ENCODE results near the gene NUAK1.
A peak's percentile ranks its signal among the peaks of the same experiment; 100 is the strongest.
"Not testable (repeated sequence)": the region's sequence is repeated elsewhere in the genome, so short reads cannot be mapped to it uniquely, and the experiment has no call there.

NUAK1 gene

DNA sequence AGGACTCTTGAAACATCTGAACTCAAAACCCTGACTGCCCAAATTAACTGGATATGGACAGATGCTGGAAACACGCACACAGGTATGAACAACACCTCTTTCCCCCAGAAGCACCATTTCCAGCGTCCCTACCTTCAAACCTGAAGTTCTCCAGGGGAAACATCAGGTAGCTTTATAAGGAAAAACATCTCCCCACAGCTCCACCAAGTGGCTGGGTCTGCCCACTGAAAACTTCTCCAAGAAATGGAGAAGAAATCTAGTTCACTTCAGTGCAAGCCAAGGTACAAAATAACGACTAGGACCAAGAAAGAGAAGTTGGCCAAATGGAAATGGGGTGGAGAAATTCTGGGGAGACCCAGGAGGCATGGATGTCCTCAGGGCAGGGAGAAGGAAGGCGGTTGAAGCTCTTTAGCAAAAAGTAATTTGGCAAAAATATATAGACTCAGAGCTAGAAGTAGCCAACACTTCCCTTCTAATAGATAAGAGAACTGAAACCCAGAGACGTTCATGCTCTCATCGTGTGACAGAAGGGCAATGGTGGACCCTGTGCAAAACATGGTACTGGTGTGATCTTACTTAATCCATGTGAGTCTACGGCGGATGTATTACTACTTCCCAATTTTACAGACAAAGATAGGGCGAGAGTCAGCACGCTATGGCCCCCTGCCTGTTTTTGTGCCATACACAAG lies 10.5 kb upstream of the NUAK1 start:
- H3K4me3 ChIP-seq (ENCODE audit: low read depth, low read length) = no peak overlapping the region

DNA sequence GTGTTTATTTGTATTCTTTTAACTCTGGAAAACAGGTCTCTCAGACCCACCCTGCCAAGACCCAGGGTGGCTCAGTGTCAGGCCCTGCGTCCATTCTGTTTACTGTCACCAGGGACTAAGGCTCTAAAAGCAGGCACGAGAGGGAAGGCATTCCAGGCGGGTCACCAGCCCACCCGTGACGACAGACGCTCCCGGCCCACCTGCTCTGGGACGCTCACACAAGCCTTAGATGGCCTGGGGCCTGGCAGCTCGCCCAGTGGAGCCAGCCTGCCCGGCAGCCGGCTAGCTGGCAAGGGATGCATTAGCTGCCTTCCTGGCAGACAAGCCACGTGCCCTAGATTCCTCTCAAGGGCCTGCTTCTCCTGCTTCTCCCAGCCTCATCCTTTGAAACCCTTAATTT lies 9.2 kb upstream of the NUAK1 start:
- no peak overlapping the region for H3K4me3 ChIP-seq (ENCODE audit: low read depth, low read length)

DNA sequence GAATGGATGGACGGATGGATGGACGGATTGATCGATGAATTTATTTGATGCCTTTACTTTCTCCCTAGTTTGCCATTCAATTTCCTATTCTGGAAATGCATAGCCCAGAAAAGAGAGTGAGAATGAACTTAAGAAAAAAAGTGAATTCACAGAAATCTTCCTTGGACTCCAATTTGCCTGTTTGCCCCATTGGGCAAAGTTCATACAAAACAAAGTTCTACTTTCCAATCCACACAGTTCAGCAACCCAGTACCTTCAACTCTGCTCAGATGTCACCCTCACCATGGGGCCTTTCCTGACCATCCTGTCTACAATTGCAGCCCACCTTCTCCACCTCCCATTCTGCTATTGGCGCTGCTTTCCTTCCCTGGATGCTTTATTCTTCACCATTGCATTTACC lies 8.2 kb upstream of the NUAK1 start:
- no peak overlapping the region for H3K4me3 ChIP-seq (ENCODE audit: low read depth, low read length)

DNA sequence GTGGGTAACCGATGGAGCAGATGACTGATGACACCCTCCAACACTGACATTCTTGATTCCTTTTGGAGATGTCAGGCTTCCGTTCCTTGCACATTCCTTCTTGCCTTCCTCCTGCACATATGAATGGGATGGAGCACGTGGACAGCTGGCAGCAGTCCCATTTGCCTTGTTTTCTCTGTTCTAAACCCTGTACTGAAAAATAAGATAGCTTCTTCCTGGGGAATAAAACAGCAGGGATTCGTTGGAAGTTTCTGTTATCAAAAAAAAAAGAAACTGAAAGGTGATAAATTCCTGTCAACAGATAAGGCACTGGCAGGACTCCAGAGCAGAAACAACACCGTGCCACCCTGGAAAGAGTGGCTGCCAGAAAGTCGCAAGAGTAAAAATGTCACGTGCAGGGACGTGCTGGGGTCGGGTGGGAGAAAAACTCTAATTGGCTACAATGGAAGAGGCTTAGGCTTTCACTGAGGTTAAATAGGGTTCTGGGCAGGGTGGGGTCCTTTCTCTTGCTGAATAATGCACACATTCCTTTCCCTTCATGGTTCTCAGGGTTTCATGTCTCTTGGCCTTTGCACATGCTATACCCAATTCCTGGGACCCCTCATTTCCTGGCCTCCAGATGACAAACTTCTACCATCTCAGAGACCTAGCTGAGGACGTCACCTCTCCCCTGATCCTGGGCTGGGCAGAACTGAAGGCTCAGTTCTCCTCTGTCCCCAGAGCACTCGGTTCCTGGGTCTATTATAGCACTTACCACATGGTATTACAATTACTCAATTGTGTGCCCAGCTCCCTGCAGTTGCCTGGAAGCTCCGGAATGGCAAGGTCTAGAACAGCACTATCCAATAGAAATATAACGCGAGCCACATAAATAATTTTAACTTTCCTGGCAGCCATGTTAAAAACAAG lies 7.0 kb upstream of the NUAK1 start:
- H3K4me3 ChIP-seq (ENCODE audit: low read depth, low read length) = no peak overlapping the region

DNA sequence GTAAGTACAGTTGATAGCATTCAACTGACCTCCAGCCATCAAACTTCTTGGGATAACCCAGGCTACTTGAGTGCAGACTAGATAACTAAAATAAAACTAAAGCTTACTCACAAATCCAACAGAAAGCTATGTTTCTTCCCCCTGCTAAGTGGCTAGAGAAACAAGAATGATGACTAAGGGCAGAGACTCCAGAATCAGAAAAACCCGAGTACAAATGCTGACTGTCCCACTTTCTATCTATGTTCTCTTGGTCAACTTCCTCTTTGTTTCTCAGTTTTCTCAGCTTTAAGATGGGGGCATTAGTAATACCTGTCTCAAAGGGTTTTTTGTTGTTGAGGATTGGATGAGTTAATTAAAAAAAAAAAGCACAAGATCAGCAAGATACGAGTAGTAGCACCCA lies 6.1 kb upstream of the NUAK1 start:
- H3K4me3 ChIP-seq (ENCODE audit: low read depth, low read length) = no peak overlapping the region

DNA sequence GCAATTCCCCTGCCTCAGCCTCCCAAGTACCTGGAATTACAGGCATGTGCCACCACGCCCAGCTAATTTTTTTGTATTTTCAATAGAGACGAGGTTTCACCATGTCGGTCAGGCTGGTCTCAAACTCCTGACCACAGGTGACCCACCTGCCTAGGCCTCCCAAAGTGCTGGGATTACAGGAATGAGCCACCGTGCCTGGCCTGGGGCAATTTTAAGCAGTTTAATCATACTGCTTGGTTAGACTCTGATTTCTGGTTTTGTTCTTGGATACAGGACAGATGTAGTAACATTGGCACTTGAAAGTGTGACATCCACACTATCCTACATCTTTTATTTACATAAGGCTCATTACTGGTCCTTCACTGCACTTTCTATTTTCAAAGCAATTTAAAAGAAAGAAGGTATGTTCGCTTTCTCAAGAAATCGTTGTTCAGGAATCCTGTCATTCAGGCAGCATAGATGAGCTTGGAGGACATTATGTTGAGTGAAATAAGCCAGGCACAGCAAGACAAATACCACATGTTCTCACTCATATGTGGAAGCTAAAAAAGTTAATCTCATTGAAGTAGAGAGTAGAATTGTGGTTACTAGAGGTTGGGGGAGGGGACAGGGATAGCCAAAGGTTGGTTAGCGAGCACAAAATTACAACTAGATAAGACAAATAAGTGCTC lies 4.0 kb upstream of the NUAK1 start:
- H3K4me3 ChIP-seq (ENCODE audit: low read depth, low read length) = no peak overlapping the region

DNA sequence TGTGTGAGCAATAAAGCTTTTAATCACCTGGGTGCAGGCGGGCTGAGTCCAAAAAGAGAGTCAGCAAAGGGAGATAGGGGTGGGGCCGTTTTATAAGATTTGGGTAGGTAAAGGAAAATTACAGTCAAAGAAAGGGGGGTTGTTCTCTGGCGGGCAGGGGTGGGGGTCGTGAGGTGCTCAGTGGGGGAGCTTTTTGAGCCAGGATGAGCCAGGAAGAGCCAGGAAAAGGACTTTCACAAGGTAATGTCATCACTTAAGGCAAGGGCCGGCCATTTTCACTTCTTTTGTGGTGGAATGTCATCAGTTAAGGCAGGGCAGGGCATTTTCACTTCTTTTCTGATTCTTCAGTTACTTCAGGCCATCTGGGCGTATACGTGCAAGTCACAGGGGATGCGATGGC lies 3.2 kb upstream of the NUAK1 start:
- not testable (repeated sequence) for H3K4me3 ChIP-seq (ENCODE audit: low read depth, low read length)

DNA sequence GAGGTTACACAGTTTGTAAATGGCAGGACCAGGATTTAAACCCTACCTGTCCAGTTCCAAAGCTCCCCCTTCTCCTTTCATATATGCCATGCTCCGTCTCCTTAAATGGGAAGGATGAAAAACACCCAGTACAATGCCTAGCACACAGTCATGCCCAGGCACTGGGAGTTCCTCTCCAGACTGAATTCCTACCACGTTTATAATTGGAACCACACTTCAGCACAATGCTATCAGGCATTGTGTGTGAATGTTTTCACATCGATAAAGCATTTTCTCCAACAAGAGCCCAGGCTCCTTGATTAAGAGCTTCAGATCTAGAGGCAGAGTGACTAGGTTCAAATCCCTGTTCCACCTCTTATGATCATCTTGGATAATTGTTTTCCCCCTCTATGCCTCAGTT lies 2.7 kb upstream of the NUAK1 start:
- H3K4me3 ChIP-seq (ENCODE audit: low read depth, low read length) = no peak overlapping the region

DNA sequence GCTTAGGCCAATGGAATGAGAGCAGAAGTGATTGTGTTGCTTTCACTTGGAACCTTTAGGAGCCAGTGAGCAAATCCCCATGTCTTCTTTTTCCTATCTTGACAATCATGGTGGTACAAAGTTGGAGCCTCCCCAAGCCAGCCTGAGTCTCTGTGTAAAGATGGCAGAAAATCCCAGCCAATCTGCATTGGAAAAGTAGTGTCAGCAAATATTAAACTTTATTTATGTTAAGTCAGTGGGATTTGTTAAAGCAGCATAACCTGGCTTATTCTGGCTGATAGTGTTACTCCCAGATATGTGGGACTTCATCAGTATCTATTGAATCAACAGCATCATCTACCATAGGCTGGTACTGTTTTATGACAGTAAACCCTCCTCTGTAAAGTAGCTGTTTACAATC lies 2.2 kb upstream of the NUAK1 start:
- no peak overlapping the region for H3K4me3 ChIP-seq (ENCODE audit: low read depth, low read length)

DNA sequence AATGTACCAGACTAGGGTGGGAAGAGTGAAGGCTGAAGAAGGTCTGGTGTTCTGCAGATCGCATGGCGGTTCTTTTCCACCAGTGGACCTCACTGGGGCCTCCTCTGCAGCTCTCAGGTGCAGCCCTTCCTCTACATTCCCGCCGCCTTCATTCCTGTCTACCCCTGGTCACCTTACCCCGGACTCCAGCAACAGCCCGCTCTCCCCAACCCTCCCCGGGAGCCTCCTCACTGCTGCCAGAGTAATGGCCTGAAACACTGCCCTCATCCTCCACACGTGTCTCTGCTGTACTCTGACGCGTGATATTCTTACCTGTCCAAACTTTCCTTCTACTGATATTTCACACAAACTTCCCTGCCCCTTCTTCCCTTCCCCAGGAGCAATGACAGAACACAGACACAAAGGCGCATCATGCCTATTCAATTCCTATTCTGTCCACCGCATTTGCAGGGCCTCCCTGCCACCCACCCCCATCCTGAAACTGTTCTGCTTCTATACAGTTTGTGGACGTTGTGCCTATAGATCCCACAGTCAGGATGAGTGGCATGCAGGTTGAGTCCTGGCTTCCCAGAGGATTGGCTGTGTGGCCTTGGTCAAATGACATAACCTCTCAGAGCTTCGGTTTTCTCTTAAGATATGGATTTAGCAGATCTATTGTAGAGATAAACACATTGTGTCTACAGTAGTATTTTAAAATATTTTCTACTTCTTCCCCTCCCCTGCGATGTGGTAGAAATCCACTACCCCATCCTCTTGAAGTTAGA lies 1.7 kb upstream of the NUAK1 start:
- H3K4me3 ChIP-seq (ENCODE audit: low read depth, low read length) = peak overlapping the region; percentile 79

DNA sequence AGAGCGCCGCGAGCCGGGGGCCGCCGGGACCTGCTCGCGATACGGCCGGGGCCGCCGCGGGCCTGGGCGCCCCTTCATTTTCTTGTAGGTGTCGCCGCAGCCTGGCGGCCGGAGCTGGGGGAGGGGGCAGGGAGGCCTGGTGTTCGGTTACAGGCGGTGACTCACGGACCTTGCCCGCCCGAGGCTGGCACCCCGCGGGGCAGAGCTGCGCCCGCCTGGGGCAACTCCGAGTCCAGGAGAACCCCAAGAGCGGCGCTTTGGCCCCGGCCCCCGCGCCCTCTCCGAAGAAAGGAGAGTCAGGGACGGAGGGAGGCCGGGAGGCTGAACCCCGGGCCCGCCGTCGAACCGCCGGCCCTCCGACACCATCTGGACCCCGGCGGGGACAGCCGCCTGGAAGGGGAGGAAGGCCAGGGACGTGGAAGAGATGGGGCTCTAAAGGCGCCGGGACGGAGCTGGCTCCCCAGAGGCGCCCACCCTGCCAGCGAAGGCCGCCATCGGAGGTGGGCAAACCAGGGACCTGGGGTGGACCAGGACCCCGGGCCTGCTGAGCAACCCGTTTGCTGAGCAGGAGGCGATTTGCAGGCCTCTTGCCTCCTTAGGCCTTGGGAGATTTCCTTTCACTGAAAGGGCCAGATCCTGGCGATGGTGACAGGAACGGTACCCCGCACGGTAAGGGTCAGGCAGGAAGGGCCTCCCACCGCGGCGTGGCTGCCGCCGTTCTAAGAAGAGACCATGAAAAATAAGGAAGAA lies 843 bp upstream of the NUAK1 start:
- peak overlapping the region; percentile 79 for H3K4me3 ChIP-seq (ENCODE audit: low read depth, low read length)

DNA sequence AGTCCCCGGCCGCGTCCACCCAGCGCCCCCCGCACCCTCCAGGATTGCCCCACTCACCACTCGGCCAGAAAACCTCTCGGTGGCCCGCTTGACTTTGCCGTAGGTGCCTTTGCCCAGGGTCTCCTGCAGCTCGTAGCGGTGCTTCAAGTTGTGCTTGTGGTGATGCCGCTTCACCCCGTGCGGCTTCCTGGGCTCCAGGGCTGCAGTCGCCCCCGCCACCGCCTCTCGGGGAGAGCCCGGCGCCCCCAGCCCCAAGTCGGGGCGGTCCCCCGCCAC lies 459 bp downstream of the NUAK1 start:
- H3K4me3 ChIP-seq (ENCODE audit: low read depth, low read length) = peak overlapping the region; percentile 79

DNA sequence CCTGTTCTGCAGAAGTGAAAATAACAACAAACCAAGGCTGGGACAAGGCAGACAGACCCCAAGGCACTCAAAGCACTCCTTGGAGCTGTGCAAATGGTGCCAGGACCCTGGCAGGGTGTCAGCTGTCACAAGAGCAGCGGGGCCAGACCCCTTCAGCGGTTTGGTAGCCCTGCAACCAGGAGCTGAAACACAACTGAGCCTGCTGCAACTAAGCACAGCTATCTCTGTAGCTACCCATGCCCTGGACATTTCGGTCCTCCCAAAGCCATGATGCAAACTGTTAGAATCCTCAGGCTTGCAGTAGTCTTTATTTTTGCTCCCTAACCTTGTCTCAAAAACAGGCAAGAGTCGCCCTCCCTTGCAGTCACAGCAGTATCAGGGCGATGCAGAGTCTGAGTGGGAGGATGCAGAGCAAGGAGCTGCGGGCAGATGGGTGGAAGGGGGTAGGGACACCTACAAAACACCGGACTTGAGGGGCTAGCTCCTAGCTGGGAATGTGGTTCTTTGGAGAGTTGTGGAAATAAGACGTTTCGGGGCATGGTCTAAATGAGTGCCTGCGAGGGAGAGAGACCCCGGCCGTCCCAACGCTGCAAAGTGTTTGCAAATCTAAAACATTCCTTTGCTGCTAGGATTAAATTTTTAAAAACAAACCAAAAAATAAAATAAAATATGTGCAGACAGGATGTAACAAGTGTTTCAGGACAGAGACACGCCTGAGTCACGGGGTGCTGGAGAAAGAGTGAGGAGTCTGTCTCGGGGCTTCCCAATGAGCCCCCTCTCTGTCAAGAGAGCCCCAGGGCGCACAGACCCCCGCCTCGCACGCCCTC lies 1.0 kb downstream of the NUAK1 start:
- H3K4me3 ChIP-seq (ENCODE audit: low read depth, low read length) = peak overlapping the region; percentile 79

DNA sequence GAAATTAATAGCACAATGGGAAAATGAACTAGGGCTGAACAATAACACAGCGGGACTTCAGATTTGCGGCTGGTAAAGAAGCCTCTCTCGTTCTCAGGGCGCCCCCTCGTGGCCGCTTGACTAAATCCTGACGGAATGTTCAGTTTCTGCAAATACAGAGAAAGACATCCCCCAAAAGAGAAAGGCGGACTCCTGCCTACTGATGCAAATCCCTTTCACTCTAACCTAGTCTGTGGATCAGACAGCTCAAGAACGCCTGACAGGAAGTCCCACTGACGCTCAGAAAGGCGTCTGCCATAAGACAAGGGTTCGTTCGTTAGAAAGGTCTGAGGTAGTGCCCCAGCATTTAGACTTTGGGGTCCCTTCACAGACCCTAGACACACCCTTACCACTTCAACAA lies 2.5 kb downstream of the NUAK1 start:
- no peak overlapping the region for H3K4me3 ChIP-seq (ENCODE audit: low read depth, low read length)

DNA sequence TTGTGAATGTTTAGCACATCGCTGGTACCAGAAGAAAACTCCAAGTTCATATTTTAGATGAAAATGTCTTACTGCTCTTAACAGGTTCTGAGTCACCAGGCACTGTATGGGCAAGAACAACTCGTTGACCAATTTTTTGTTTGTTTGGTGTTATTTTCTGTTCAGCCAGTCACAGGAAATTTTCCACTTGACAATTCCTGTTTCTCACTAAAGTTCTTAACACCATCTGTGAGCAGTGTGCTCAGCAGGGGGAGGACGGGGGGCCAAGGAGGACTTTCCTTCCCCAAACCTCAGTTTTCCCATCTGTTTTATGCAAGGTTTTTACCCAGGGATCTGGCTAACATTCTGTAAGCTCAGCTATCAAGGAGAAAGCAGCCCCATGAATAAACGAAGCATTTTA lies 3.0 kb downstream of the NUAK1 start:
- H3K4me3 ChIP-seq (ENCODE audit: low read depth, low read length) = peak overlapping the region; percentile 10

DNA sequence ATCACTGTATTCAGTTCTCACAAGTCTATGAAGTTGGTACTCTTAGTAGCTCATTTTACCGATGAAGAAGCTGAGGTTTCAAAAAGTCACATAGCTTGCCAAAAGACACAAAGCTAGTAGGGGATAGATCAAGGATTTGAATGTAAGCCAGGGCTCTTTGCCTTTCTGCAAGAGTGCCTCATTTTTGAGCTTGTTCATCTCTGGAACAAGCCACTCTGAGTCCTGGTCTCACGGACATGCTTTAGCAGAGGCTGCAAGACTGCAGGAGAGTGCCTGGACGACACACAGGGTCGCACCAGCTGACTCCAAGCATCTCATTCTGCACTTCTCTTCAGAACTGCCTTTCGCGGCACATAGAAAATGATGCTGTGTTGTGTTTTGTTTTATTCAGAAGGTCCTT lies 3.7 kb downstream of the NUAK1 start:
- no peak overlapping the region for H3K4me3 ChIP-seq (ENCODE audit: low read depth, low read length)

DNA sequence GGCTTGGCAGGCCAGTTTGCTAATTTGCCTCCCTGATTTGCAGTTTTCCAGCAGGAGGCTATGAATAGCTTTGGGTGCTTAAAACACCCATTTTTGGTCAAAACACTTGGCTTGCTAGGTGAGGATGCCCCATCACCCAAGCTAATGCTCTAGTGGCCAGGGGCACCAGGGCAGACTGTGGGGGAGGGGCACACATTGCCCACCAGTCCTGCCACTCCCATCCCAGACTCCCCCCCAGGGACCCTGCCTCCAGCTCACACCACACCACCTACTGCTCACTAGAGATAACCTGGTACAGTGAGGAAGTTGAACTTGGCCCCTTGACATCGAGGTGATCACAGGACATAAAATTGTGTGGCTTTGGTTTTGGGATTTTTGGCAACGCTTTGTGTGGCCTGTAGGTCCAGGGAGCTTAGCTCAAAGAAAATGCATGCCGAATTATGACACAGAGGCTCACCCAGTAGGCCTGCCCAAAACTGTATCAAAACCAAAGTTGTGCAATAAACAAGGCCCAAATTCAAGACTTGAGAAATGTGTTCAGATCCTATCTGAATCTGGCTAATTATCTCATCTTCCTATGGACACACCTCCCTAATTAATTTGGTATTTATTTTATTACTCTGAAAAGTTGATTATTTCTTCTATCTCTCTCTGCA lies 4.3 kb downstream of the NUAK1 start:
- H3K4me3 ChIP-seq (ENCODE audit: low read depth, low read length) = no peak overlapping the region

DNA sequence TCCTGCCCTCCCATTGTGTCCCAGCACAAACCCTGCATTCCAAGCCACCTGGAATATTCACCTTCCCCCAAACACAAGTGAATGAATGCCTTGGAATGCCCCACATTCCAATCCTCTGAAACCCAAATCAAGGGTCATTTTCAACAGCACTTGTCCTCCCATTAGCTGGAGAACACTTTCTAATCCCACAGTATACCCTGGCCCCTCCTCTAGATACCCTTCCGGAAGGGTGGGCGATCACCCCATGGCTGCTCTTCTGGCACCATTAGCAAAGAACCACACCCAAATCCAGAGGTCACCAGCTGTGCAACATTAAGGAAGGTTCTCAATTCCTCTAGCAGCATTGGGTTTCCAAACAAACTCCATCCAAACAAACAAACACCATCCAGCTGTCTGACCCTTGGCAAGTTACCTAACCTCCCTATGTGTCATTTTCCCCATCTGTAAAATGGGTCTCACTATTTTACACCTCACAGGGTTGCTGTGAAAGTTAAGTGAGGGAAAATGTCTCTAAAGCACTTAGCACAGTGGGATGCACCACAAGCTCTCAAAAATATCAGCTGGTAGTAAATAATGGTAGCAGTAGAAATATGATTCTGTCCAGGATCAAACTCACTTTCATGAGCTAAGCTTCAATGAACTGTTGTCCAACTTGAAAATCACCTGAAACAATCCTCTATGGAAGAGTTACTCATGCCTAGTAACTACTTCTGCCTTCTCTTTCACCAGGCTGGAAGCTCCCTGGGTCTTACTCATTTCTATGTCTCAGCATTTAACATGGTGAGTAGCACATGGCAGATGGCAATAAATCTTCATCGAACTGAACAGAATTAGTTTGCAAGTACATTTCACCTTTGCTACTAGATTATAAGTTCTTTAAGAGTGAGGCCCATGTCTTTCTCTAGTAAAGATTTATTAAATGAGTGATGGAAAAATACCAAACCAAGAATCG lies 5.3 kb downstream of the NUAK1 start:
- no peak overlapping the region for H3K4me3 ChIP-seq (ENCODE audit: low read depth, low read length)

All from iPS-11a (cell line).